Keratinocyte (primary cell): ENCODE measurements around the gene ACR.
"Not testable (repeated sequence)": the region's sequence is repeated elsewhere in the genome, so short reads cannot be mapped to it uniquely, and the experiment has no call there.

ENCODE experiments used
- CTCF ChIP-seq, 3 experiments: IDR thresholded peaks in 1 of 3; conservative IDR thresholded peaks in 1 of 3; optimal IDR thresholded peaks in 1 of 3; 2 replicates in 2 of 3; 3 replicates in 1 of 3; pipeline versions ENCODE3 to v1.5.1; 2011; ENCODE audit warnings: low read length in 3 of 3, mild to moderate bottlenecking in 3 of 3, moderate library complexity in 2 of 3, control low read depth in 1 of 3, inconsistent platforms in 1 of 3; ENCODE audit not compliant: insufficient read depth in 2 of 3; ENCODE audit errors: extremely low read depth in 1 of 3
- EZH2 ChIP-seq: IDR thresholded peaks from one replicate; pipeline ENCODE4 v1.6.1; 2012; ENCODE audit warnings: inconsistent platforms, mild to moderate bottlenecking, low read length, moderate library complexity

DNA sequence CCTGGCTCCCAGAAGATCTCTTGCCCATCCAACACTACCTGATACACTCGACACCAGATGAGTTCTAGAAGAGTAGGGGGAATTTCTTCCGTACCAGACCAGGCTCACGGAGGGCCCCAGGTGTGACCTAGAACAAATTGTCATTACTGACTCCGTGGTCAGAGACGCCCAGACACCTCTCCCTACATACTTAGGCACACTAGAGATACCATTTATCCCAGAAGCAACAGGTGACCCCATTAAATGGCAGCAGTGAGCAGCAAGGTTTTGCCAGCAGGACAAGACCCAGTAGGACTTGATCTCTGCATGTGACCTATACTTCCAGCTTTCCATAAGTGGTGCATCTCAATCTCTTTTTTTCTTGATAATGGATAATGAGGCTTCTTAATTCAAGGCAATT, 2.7 kb downstream of the ACR start:
- not testable (repeated sequence) for TF ChIP-seq CTCF (optimal IDR thresholded peaks at IDR 0.05 in 1 of 3, IDR thresholded peaks at IDR 0.05 in 1 of 3, conservative IDR thresholded peaks at IDR 0.05 in 1 of 3; ENCODE audit: extremely low read depth in 1 of 3, insufficient read depth in 2 of 3, low read length in 3 of 3); EZH2
